Measurements from ENCODE around the gene MPRIP. TPM values are rescaled to one million over a fixed set of nuclear protein-coding genes. Genes with fewer than 3 reads are reported as not detected.

MPRIP gene
- total and polyA plus RNA-seq, 10 donors = 52.3 to 309 (median 131) TPM

DNA sequence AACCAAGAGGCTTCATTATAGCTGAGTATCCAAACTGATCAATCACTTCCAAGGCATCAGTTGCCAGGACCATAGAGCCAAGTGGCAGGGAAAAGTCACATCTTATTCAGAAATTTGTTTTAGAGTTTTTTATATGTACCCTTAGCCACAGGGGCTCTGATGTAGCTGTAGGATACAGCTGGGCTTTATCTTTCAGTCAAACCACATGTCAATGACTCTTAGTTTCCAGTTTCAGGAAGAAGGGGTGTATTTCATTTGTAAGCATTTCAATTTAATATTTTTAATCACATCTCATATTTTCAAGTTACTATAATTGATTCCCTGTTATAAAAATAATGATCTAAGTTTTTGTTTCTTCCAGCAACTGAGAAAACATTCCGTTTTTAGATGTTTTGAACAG, 197.6 kb downstream of the MPRIP start:
- Histone ChIP-seq H3K9me3 (no peaks in the 10 kb centered on the region), H3K27me3 (replicated peaks in 1 of 7) (no peaks in the 10 kb centered on the region)
- intact Hi-C loops (cut with DNase I; ENCODE audit: low total_unique reads) = loop anchor here (10.0 kb wide), 1 partner anchor 65 kb away; no protein-coding TSS in a partner anchor

DNA sequence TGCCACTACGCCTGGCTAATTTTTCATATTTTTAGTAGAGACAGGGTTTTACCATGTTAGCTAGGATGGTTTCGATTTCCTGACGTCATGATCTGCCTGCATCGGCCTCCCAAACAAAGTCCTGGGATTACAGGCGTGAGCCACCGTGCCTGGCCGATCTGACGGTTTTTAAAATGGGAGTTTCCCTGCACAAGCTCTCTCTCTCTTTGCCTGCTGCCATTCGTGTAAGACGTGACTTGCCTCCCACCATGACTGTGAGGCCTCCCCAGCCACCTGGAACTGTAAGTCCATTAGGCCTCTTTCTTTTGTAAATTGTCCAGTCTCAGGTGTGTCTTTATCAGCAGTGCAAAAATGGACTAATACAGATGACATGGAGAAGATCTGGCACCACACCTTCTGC, 199.4 kb downstream of the MPRIP start:
- peaks cover 0 to 17% (median 15%) of the 10 kb centered on the region in 6 donors for H3K36me3 ChIP-seq
- peaks cover 0 to 13% (median 8%) of the 10 kb centered on the region in 6 donors for H3K4me1 ChIP-seq
- no peaks in the 10 kb centered on the region for H3K9me3 ChIP-seq
- no peaks in the 10 kb centered on the region for H3K27me3 ChIP-seq (replicated peaks in 1 of 7)
- H3K27ac ChIP-seq = no peak overlapping the region
- no peak for DNase-seq
- TF ChIP-seq POLR2A (IDR thresholded peaks at IDR 0.05) (no peak), POLR2AphosphoS5 (IDR thresholded peaks at IDR 0.05) (no peak)
- TF ChIP-seq, protein P1, sequence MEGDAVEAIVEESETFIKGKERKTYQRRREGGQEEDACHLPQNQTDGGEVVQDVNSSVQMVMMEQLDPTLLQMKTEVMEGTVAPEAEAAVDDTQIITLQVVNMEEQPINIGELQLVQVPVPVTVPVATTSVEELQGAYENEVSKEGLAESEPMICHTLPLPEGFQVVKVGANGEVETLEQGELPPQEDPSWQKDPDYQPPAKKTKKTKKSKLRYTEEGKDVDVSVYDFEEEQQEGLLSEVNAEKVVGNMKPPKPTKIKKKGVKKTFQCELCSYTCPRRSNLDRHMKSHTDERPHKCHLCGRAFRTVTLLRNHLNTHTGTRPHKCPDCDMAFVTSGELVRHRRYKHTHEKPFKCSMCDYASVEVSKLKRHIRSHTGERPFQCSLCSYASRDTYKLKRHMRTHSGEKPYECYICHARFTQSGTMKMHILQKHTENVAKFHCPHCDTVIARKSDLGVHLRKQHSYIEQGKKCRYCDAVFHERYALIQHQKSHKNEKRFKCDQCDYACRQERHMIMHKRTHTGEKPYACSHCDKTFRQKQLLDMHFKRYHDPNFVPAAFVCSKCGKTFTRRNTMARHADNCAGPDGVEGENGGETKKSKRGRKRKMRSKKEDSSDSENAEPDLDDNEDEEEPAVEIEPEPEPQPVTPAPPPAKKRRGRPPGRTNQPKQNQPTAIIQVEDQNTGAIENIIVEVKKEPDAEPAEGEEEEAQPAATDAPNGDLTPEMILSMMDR (IDR thresholded peaks at IDR 0.05 in 8 of 11, conservative IDR thresholded peaks at IDR 0.05 in 3 of 11) = no peak
- H3K4me3 ChIP-seq = no peak overlapping the region
- intact Hi-C loops (cut with DNase I; ENCODE audit: low total_unique reads) = no loop called here
- WGBS, 5 donors = 82 to 90% (median 86%) methylated on average over 10 of the region's 10 CpGs

More for the DNA sequence above, 197.6 kb downstream of the MPRIP start:
- H3K36me3 ChIP-seq = no peaks in the 10 kb centered on the region
- H3K27ac ChIP-seq = no peak overlapping the region
- TF ChIP-seq, protein P1 (IDR thresholded peaks at IDR 0.05 in 8 of 11, conservative IDR thresholded peaks at IDR 0.05 in 3 of 11) = no peak
- TF ChIP-seq POLR2A (IDR thresholded peaks at IDR 0.05) = no peak
- no peak for TF ChIP-seq POLR2AphosphoS5 (IDR thresholded peaks at IDR 0.05)
- no peak for DNase-seq
- H3K4me1 ChIP-seq = peaks cover 12 to 31% (median 23%) of the 10 kb centered on the region in 6 donors
- WGBS, 5 donors = 68 to 75% (median 74%) methylated on average over 1 of the region's 1 CpG
- H3K4me3 ChIP-seq = no peak overlapping the region

DNA sequence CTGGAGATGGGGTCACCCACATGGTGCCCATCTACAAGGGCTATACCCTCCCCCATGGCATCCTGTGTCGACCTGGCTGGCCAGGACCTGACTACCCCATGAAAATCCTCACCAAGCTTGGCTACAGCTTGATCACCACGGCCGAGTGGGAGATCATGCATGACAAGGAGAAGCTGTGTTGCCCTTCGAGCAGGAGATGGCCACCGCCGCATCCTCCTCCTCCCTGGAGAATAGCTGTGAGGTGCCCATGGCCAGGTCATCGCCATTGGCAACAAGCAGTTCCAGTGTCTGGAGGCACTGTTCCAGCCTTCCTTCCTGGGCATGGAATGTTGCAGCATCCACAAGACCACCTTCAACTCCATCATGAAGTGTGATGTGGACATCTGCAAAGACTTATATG, 200.0 kb downstream of the MPRIP start:
- DNase-seq = no peak
- no peaks in the 10 kb centered on the region for H3K27me3 ChIP-seq (replicated peaks in 1 of 7)
- no peak overlapping the region for H3K4me3 ChIP-seq
- peaks cover 0 to 23% (median 21%) of the 10 kb centered on the region in 6 donors for H3K36me3 ChIP-seq
- TF ChIP-seq, protein P1 (IDR thresholded peaks at IDR 0.05 in 8 of 11, conservative IDR thresholded peaks at IDR 0.05 in 3 of 11) = no peak
- TF ChIP-seq POLR2AphosphoS5 (IDR thresholded peaks at IDR 0.05) (no peak), POLR2A (IDR thresholded peaks at IDR 0.05) (no peak)
- no peak overlapping the region for H3K27ac ChIP-seq
- intact Hi-C loops (cut with DNase I; ENCODE audit: low total_unique reads) = no loop called here
- peaks cover 0 to 13% (median 8%) of the 10 kb centered on the region in 6 donors for H3K4me1 ChIP-seq
- no peaks in the 10 kb centered on the region for H3K9me3 ChIP-seq
- WGBS, 5 donors = 90 to 100% (median 93%) methylated on average over 7 of the region's 7 CpGs

Small RNA genes lying within 50 kb of the gene (small RNA-seq; reads per million reads assigned to genes)
- 0 reads per million in 4 donors for gene RNU6-767P

Other genes with a start within 250 kb of the MPRIP start
- 10 to 100 TPM; 25.1 to 52.1 (median 40.4) TPM for gene TNFRSF13B, start 70.3 kb upstream of the MPRIP start, total RNA-seq
- 100 to 1,000 TPM in 2 of 3 donors, 10 to 100 TPM in 1; 65.9 to 142 (median 119) TPM for gene TNFRSF13B, start 70.3 kb upstream of the MPRIP start, polyA plus RNA-seq
- gene PLD6, start 163.9 kb downstream of the MPRIP start, total RNA-seq = 1 to 10 TPM; 1.4 to 5.6 (median 3.7) TPM
- gene PLD6, start 163.9 kb downstream of the MPRIP start, polyA plus RNA-seq = 1 to 10 TPM; 2.2 to 3.9 (median 3.0) TPM
- gene FLCN, start 194.7 kb downstream of the MPRIP start, total RNA-seq = 10 to 100 TPM; 53.9 to 91.6 (median 81.5) TPM
- gene FLCN, start 194.7 kb downstream of the MPRIP start, polyA plus RNA-seq = 10 to 100 TPM in 1 of 3 donors, 1 to 10 TPM in 2; 9.1 to 34.1 (median 9.9) TPM
- 10 to 100 TPM; 36.5 to 58.9 (median 47.5) TPM for gene COPS3, start 238.8 kb downstream of the MPRIP start, total RNA-seq
- gene COPS3, start 238.8 kb downstream of the MPRIP start, polyA plus RNA-seq = 10 to 100 TPM; 29.9 to 39.1 (median 39.1) TPM